H9 (cell line): ENCODE data around the gene FNDC7. TPM values are rescaled to one million over a fixed set of nuclear protein-coding genes. Genes with fewer than 3 reads are reported as not detected.

Experiments used
- DNase-seq: peaks from one replicate; pipeline ENCODE4 v3.0.0-alpha.2; 2017
- H2AFZ ChIP-seq: one replicate; pipeline ENCODE4 v1.6.1; 2013; ENCODE audit warnings: mild to moderate bottlenecking, low read length, control low read depth, moderate library complexity
- H2AK5ac ChIP-seq: 2 replicates; pipeline ENCODE4 v1.6.1; 2013; ENCODE audit warnings: low read length, control low read depth, mixed read lengths; ENCODE audit not compliant: insufficient read length
- H2BK120ac ChIP-seq: one replicate; pipeline ENCODE4 v1.6.1; 2013; ENCODE audit warnings: low read depth, mild to moderate bottlenecking, low read length, control low read depth, inconsistent platforms; ENCODE audit not compliant: poor library complexity, severe bottlenecking
- H2BK12ac ChIP-seq: 2 replicates; pipeline ENCODE4 v1.6.1; 2013; ENCODE audit warnings: low read length, control low read depth, mixed read lengths, low read depth; ENCODE audit not compliant: insufficient read length
- H2BK15ac ChIP-seq: 2 replicates; pipeline ENCODE4 v1.6.1; 2013; ENCODE audit warnings: low read depth, low read length, control low read depth
- H2BK20ac ChIP-seq: one replicate; pipeline ENCODE4 v1.6.1; 2013; ENCODE audit warnings: low read depth, mild to moderate bottlenecking, low read length, control low read depth, inconsistent platforms; ENCODE audit not compliant: poor library complexity, severe bottlenecking
- H2BK5ac ChIP-seq: 2 replicates; pipeline ENCODE4 v1.6.1; 2013; ENCODE audit warnings: low read length, control low read depth, mixed read lengths; ENCODE audit not compliant: insufficient read length
- H3K14ac ChIP-seq: 2 replicates; pipeline ENCODE4 v1.6.1; 2013; ENCODE audit warnings: low read length, control low read depth; ENCODE audit not compliant: insufficient read depth
- H3K18ac ChIP-seq: 2 replicates; pipeline ENCODE4 v1.6.1; 2013; ENCODE audit warnings: low read depth, mild to moderate bottlenecking, mixed read lengths, low read length, control low read depth; ENCODE audit not compliant: insufficient read length
- H3K23ac ChIP-seq: 2 replicates; pipeline ENCODE4 v1.6.1; 2013; ENCODE audit warnings: low read length, control low read depth, mixed read lengths, low read depth; ENCODE audit not compliant: insufficient read length
- H3K23me2 ChIP-seq: 2 replicates; pipeline ENCODE4 v1.6.1; 2013; ENCODE audit warnings: low read depth, mild to moderate bottlenecking, mixed read lengths, low read length, control low read depth; ENCODE audit not compliant: insufficient read length, poor library complexity, severe bottlenecking
- H3K27ac ChIP-seq: 2 replicates; pipeline ENCODE4 v1.5.1; 2013; ENCODE audit warnings: low read length, control low read depth, mixed read lengths, low read depth; ENCODE audit not compliant: insufficient read length
- H3K27me3 ChIP-seq: 2 replicates; pipeline ENCODE4 v1.6.1; 2013; ENCODE audit warnings: low read length, control low read depth, inconsistent platforms; ENCODE audit not compliant: insufficient read depth
- H3K4ac ChIP-seq: 2 replicates; pipeline ENCODE4 v1.6.1; 2013; ENCODE audit warnings: low read depth, mild to moderate bottlenecking, control low read depth, inconsistent platforms, low read length, moderate library complexity
- H3K4me1 ChIP-seq: 2 replicates; pipeline ENCODE4 v1.6.1; 2013; ENCODE audit warnings: low read length, control low read depth, inconsistent platforms; ENCODE audit not compliant: insufficient read depth
- H3K4me2 ChIP-seq: 2 replicates; pipeline ENCODE4 v1.6.1; 2013; ENCODE audit warnings: low read length, control low read depth, mixed read lengths; ENCODE audit not compliant: insufficient read length, insufficient read depth
- H3K56ac ChIP-seq: 2 replicates; pipeline ENCODE4 v1.6.1; 2013; ENCODE audit warnings: low read depth, mild to moderate bottlenecking, mixed read lengths, low read length, control low read depth; ENCODE audit not compliant: insufficient read length
- H3K79me1 ChIP-seq: 2 replicates; pipeline ENCODE4 v1.6.1; 2013; ENCODE audit warnings: low read depth, mild to moderate bottlenecking, moderate library complexity, low read length, control low read depth, inconsistent platforms; ENCODE audit not compliant: insufficient read depth, poor library complexity, severe bottlenecking
- H3K79me2 ChIP-seq: 2 replicates; pipeline ENCODE4 v1.6.1; 2013; ENCODE audit warnings: low read length, control low read depth, inconsistent platforms; ENCODE audit not compliant: insufficient read depth
- H3K9ac ChIP-seq: 2 replicates; pipeline ENCODE4 v1.6.1; 2013; ENCODE audit warnings: low read length, control low read depth, mixed read lengths; ENCODE audit not compliant: insufficient read length; ENCODE audit errors: extremely low read depth
- H3K9me3 ChIP-seq: one replicate; pipeline ENCODE4 v1.6.1; 2013; ENCODE audit warnings: low read depth, low read length, inconsistent platforms; ENCODE audit not compliant: control insufficient read depth
- H3T11ph ChIP-seq: one replicate; pipeline ENCODE4 v1.6.1; 2013; ENCODE audit warnings: mild to moderate bottlenecking, low read length, control low read depth, inconsistent platforms
- H4K20me1 ChIP-seq: one replicate; pipeline ENCODE4 v1.6.1; 2013; ENCODE audit not compliant: control insufficient read depth, insufficient read length, insufficient read depth
- H4K5ac ChIP-seq: 2 replicates; pipeline ENCODE4 v1.6.1; 2013; ENCODE audit warnings: low read depth, mild to moderate bottlenecking, mixed read lengths, low read length, control low read depth; ENCODE audit not compliant: insufficient read length
- H4K8ac ChIP-seq: replicated peaks from 2 replicates; pipeline ENCODE4 v1.6.1; 2013; ENCODE audit warnings: low read length, control low read depth, mixed read lengths, low read depth; ENCODE audit not compliant: insufficient read length
- H4K91ac ChIP-seq: 2 replicates; pipeline ENCODE4 v1.6.1; 2013; ENCODE audit warnings: low read depth, mild to moderate bottlenecking, moderate library complexity, mixed read lengths, low read length, control low read depth; ENCODE audit not compliant: insufficient read length
- H3K27ac Mint-ChIP-seq, 3 experiments: 2 replicates in 2 of 3; 3 replicates in 1 of 3; pipeline ENCODE4 v1.8.0; 2020 to 2021; ENCODE audit warnings: mixed read lengths in 3 of 3, mild to moderate bottlenecking in 1 of 3, moderate library complexity in 1 of 3
- H3K27me3 Mint-ChIP-seq: 2 replicates; pipeline ENCODE4 v1.8.0; 2021; ENCODE audit warnings: low read depth, mild to moderate bottlenecking, moderate library complexity, mixed read lengths
- H3K36me3 Mint-ChIP-seq, 3 experiments: 2 replicates in 2 of 3; 3 replicates in 1 of 3; pipeline ENCODE4 v1.8.0; 2020 to 2021; ENCODE audit warnings: low read depth in 3 of 3, mixed read lengths in 3 of 3; ENCODE audit not compliant: insufficient read depth in 1 of 3
- H3K4me1 Mint-ChIP-seq, 2 experiments: 2 replicates each; pipeline ENCODE4 v1.8.0; 2020; ENCODE audit warnings: mixed read lengths in 2 of 2
- H3K4me3 Mint-ChIP-seq, 2 experiments: 2 replicates in 1 of 2; 3 replicates in 1 of 2; pipeline ENCODE4 v1.8.0; 2020 to 2021; ENCODE audit warnings: mild to moderate bottlenecking in 2 of 2, mixed read lengths in 2 of 2, moderate library complexity in 1 of 2
- H3K9me3 Mint-ChIP-seq, 2 experiments: 2 replicates in 1 of 2; 3 replicates in 1 of 2; pipeline ENCODE4 v1.8.0; 2020; ENCODE audit warnings: mild to moderate bottlenecking in 2 of 2, mixed read lengths in 2 of 2, moderate library complexity in 1 of 2
- CTCF ChIP-seq: fragments of 200-600 bp; sonication (generic); conservative IDR thresholded peaks from 3 replicates; pipeline ENCODE4 v1.8.0; 2021; ENCODE audit warnings: antibody characterized with exemption, mild to moderate bottlenecking
- WGBS: extraction: QIAGEN DNeasy Blood & Tissue Kit; methylation state at CpG from one replicate; pipeline ENCODE4 v1.1.7; 2013; ENCODE audit warnings: missing lambda C conversion rate, low lambda C conversion rate, mixed read lengths; ENCODE audit not compliant: insufficient read length; ENCODE audit errors: extremely low coverage; 5-methylcytosine and 5-hydroxymethylcytosine counted together
- total RNA-seq: library from RNA; stranded (reverse); gene quantifications from 2 replicates; pipeline ENCODE4 v1.2.1, GENCODE V29; 2021

FNDC7 gene
- total RNA-seq, 1 experiment from 2014 or later, result 0.13 TPM

DNA sequence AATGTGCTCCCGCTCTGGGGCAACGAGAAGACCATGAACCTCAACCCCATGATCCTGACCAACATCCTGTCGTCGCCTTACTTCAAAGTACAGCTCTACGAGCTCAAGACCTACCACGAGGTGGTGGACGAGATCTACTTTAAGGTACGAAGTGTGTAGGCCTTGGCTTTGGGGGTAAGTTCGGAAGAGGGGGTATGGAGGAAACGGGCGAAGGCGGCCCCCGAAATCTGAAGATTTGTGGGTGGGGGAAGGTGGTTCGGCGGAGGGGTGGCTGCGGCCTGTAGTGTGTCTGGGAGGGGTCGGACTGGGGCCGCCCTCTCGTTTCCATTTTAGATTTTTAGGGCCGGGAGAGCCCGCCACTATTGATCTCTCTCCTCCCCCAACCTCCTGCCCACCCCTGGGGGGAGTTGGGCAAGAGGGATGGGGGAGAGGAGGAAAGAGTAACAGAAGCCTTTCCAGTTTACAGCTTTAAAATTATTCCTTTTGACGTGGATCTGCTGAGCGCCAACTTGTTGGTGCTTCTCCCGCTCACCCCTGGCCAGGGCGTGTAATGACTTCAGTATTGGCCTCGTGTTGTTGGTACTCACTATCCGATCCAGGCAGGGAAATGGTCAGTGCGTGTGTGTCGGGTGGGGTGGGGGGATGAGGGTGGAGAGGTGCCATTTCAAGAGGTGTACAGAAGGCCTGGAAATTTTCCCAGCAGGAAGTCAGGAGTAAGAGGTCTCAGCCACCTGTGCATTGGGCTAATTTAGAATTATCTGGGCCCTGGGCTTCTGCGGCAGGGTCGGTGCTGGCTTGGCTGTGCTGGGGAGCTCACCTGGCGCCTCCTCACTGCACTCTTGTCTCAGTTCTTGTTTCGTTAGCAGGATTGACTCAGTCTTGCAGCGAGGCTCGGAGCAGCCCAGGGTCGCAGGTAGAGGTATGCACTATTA, 19.7 kb upstream of the FNDC7 start:
- H3K4me1 ChIP-seq, result no peaks in the 10 kb centered on the region
- peaks cover 18% of the 10 kb centered on the region for H3K23me2 ChIP-seq
- no peaks in the 10 kb centered on the region for H3K9me3 ChIP-seq
- H3T11ph ChIP-seq, result no peak overlapping the region
- peak overlapping the region; percentile 96 for H3K18ac ChIP-seq
- H2BK20ac ChIP-seq, result no peak overlapping the region
- no peak overlapping the region for H3K23ac ChIP-seq
- H4K91ac ChIP-seq, result peak overlapping the region; percentile 80
- H4K5ac ChIP-seq, result peak overlapping the region; percentile 2
- H4K20me1 ChIP-seq, result peaks cover 2% of the 10 kb centered on the region
- H3K9ac ChIP-seq, result peak overlapping the region; percentile 99
- no peak overlapping the region for H2BK12ac ChIP-seq
- H2BK15ac ChIP-seq, result no peak overlapping the region
- H3K4ac ChIP-seq, result peak overlapping the region; percentile 65; the same call in 1 of the 2 replicates
- no peak overlapping the region for H2AFZ ChIP-seq
- peak overlapping the region; percentile 91 for H3K56ac ChIP-seq
- Mint-ChIP-seq H3K36me3 (peaks cover 28 to 45% (median 33%) of the 10 kb centered on the region in 3 experiments; a peak in 6 of 7 replicates), H3K27ac (peak overlapping the region; percentile 99 to 100 (median 100)), H3K4me1 (peaks cover 19 to 23% of the 10 kb centered on the region in 2 experiments), H3K27me3 (no peaks in the 10 kb centered on the region; the same call in 1 of the 2 replicates), H3K9me3 (no peaks in the 10 kb centered on the region), H3K4me3 (peak overlapping the region; percentile 99 to 100)
- peaks cover 3% of the 10 kb centered on the region for H3K79me1 ChIP-seq
- peak; percentile 31; the same call in 2 of the 3 replicates for TF ChIP-seq CTCF
- WGBS, result no CpG with 5 or more reads among the region's 36 CpGs
- peak overlapping the region; percentile 56 for H2BK5ac ChIP-seq
- peak overlapping the region; percentile 51 for H4K8ac ChIP-seq
- H3K14ac ChIP-seq, result peak overlapping the region; percentile 81
- no peak overlapping the region for H2BK120ac ChIP-seq
- peak overlapping the region; percentile 98 for H3K4me2 ChIP-seq
- no peaks in the 10 kb centered on the region for H3K27me3 ChIP-seq
- H3K27ac ChIP-seq, result peak overlapping the region; percentile 37
- H3K79me2 ChIP-seq, result peaks cover 21% of the 10 kb centered on the region; the same call in 1 of the 2 replicates
- H2AK5ac ChIP-seq, result no peak overlapping the region
- DNase-seq, result no peak
